ENCODE data around the gene TRIM64. TPM values are rescaled to one million over a fixed set of nuclear protein-coding genes. Genes with fewer than 3 reads are reported as not detected.
"Not testable (repeated sequence)": the region's sequence is repeated elsewhere in the genome, so short reads cannot be mapped to it uniquely, and the experiment has no call there.

The TRIM64 gene, protein sequence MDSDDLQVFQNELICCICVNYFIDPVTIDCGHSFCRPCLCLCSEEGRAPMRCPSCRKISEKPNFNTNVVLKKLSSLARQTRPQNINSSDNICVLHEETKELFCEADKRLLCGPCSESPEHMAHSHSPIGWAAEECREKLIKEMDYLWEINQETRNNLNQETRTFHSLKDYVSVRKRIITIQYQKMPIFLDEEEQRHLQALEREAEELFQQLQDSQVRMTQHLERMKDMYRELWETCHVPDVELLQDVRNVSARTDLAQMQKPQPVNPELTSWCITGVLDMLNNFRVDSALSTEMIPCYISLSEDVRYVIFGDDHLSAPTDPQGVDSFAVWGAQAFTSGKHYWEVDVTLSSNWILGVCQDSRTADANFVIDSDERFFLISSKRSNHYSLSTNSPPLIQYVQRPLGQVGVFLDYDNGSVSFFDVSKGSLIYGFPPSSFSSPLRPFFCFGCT
- total RNA-seq (2014; rRNA removed): not detected in 2 replicates
- not detected for Bru-seq, nascent RNA
- BruChase-seq, experiment 1, labeled RNA remaining after a 6-hour chase: not detected
- BruChase-seq, experiment 2, labeled RNA remaining after a 2-hour chase: not detected
- long read RNA-seq: 0 reads

DNA sequence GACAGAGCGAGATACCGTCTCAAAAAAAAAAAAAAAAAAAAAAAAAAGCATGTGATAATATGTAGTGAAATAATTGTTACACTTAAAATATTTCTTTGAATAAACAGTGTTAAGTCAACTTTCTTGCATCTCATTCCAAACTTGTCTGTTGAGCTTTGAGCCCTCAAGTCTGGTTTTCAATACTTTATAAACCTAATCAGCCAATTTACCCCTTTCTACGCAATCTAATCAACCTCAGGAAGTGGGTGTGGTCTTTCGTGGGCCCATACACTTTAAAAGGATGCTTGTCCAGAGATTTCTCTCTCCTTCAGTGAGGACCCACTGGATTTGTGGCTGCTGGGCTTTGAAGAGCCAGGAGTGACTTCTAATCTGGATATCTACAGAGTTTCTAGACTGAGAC is at the start of gene TRIM64:
Gene TRIM64, plus strand, starts transcription at position 301 of the 400 bp plus-strand sequence. CDS start 2,467 bp downstream, outside the sequence.
- intact Hi-C loops (cut with micrococcal nuclease); BruUV-seq (replicated peaks): not testable (repeated sequence)

DNA sequence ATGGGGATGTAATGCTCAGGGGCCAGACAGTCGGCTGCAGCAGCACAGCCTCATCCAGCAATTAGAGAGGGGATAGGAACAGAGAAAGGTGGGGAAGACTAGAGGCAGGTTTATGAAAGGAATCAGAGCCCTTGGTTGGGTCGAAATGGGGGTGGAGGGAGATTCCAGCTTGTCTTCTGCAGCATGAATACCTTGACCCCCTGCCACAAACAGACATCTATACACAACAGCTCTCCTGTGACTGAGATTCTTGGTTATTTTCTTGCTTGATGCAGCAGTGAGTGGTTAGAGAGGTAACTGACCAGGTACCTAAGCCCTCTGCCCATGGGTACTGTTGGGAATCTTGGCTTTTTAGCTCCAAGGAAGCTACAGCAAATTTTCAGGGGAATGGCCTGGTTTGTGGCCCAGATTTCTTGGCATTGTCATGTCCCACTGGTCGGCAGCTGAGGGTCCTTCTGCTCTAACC is 43.6 kb upstream of the TRIM64 start, which contains the start of gene TRIM49D1:
Gene TRIM49D1, minus strand, starts transcription at position 51 of the 466 bp plus-strand sequence. CDS start 4,535 bp downstream, outside the sequence.
- Histone ChIP-seq H2AFZ (ENCODE audit: low read length) (no peak within 1 kb of the TSS), H3K9ac (ENCODE audit: low read length) (no peak within 1 kb of the TSS), H4K20me1 (ENCODE audit: low read length) (no peaks in the 10 kb centered on the region), H3K79me2 (ENCODE audit: low read length) (no peaks in the 10 kb centered on the region), H3K4me1 (ENCODE audit: insufficient read depth, low read length) (no peaks in the 10 kb centered on the region), H3K9me2 (replicated peaks; ENCODE audit: low read length) (no peaks in the 10 kb centered on the region), H3K9me3 (ENCODE audit: low read length) (no peaks in the 10 kb centered on the region), H3F3A (ENCODE audit: low read length, unreplicated experiment) (no peaks in the 10 kb centered on the region), H3K4me2 (ENCODE audit: low read length) (no peak within 1 kb of the TSS), H3K27ac (ENCODE audit: low read length) (no peak within 1 kb of the TSS), H3K36me3 (ENCODE audit: low read depth, low read length) (no peaks in the 10 kb centered on the region), H3K4me3 (ENCODE audit: low read length) (no peak within 1 kb of the TSS), H3K27me3 (ENCODE audit: low read length) (0 out of 2 replicates have a peak, but pooled peaks cover 5% of the 10 kb centered on the region)
- ATAC-seq (no peak), DNase-seq (peak; percentile 0)
- TF ChIP-seq, protein P1, sequence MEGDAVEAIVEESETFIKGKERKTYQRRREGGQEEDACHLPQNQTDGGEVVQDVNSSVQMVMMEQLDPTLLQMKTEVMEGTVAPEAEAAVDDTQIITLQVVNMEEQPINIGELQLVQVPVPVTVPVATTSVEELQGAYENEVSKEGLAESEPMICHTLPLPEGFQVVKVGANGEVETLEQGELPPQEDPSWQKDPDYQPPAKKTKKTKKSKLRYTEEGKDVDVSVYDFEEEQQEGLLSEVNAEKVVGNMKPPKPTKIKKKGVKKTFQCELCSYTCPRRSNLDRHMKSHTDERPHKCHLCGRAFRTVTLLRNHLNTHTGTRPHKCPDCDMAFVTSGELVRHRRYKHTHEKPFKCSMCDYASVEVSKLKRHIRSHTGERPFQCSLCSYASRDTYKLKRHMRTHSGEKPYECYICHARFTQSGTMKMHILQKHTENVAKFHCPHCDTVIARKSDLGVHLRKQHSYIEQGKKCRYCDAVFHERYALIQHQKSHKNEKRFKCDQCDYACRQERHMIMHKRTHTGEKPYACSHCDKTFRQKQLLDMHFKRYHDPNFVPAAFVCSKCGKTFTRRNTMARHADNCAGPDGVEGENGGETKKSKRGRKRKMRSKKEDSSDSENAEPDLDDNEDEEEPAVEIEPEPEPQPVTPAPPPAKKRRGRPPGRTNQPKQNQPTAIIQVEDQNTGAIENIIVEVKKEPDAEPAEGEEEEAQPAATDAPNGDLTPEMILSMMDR (conservative IDR thresholded peaks at IDR 0.05; ENCODE audit: low read depth, low read length): no peak
- TF ChIP-seq EZH2phosphoT487 (IDR thresholded peaks at IDR 0.05; ENCODE audit: borderline replicate concordance, low read length) (no peak), EZH2 (IDR thresholded peaks at IDR 0.05; ENCODE audit: low read length, unreplicated experiment) (no peak)
- intact Hi-C loops (cut with micrococcal nuclease): no loop called here
- ChIA-PET CTCF (no interaction called here), POLR2A (ENCODE audit: unreplicated experiment) (no interaction called here)
- no TSS peak for BruUV-seq (replicated peaks)

More for the DNA sequence above, at the start of gene TRIM64:
- H3K4me1 ChIP-seq (ENCODE audit: insufficient read depth, low read length); H3K4me2 ChIP-seq (ENCODE audit: low read length); H3K9ac ChIP-seq (ENCODE audit: low read length); H4K20me1 ChIP-seq (ENCODE audit: low read length); H3K36me3 ChIP-seq (ENCODE audit: low read depth, low read length); H3K4me3 ChIP-seq (ENCODE audit: low read length); ATAC-seq; H2AFZ ChIP-seq (ENCODE audit: low read length); DNase-seq; H3K79me2 ChIP-seq (ENCODE audit: low read length); H3F3A ChIP-seq (ENCODE audit: low read length, unreplicated experiment); H3K27ac ChIP-seq (ENCODE audit: low read length); H3K9me3 ChIP-seq (ENCODE audit: low read length); CTCF ChIA-PET; POLR2A ChIA-PET (ENCODE audit: unreplicated experiment); H3K9me2 ChIP-seq (replicated peaks; ENCODE audit: low read length); H3K27me3 ChIP-seq (ENCODE audit: low read length): not testable (repeated sequence)

DNA sequence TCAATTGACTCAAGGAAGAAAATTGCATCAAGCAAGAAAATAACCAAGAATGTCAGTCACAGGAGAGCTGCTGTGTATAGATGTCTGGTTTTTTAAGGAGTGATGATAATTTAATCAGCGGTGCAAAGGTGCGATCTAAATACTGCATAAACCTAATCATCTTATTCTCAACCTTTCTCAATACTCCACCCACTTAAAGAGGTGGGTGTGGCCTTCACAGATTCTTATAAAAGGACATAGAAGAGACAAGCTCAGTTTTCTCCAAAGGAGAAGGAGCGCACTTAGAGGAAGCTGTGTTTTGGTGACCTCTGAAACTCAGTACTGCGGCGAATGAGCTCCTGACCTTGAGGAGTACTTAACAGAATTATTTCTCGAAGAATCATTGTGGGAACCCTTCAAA is 42.1 kb upstream of the TRIM64 start, which contains the start of gene TRIM49D2:
Gene TRIM49D2, plus strand, starts transcription at position 301 of the 400 bp plus-strand sequence. CDS start 2,698 bp downstream, outside the sequence.
- H3K9ac ChIP-seq (ENCODE audit: low read length); H3K9me2 ChIP-seq (replicated peaks; ENCODE audit: low read length); POLR2A ChIA-PET (ENCODE audit: unreplicated experiment); CTCF ChIA-PET; H3K79me2 ChIP-seq (ENCODE audit: low read length); H3K9me3 ChIP-seq (ENCODE audit: low read length); H3K36me3 ChIP-seq (ENCODE audit: low read depth, low read length); intact Hi-C loops (cut with micrococcal nuclease); ATAC-seq; H3K4me2 ChIP-seq (ENCODE audit: low read length); H3F3A ChIP-seq (ENCODE audit: low read length, unreplicated experiment); BruUV-seq (replicated peaks); H4K20me1 ChIP-seq (ENCODE audit: low read length); H3K4me1 ChIP-seq (ENCODE audit: insufficient read depth, low read length); DNase-seq; H3K27me3 ChIP-seq (ENCODE audit: low read length); H3K27ac ChIP-seq (ENCODE audit: low read length); H3K4me3 ChIP-seq (ENCODE audit: low read length); H2AFZ ChIP-seq (ENCODE audit: low read length): not testable (repeated sequence)

DNA sequence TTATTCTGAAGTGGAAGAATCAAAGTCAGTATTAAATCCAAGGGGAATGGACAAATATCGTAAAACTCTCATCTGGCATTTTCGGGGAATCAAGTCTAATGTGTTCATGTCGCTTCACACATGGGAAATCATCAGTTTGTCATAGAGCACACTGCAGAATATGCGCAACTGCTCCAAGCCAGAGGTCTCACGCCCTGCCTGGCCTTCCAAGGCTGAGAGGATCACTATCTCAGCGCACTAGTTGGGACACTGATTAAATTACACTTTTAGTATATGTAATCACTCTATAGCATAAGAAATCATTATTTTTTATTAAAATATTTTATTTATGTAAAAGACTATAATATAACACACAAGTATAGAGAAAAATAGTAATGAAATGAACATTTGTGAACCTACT is 5.0 kb upstream of the TRIM64 start:
- H3K4me3 ChIP-seq (ENCODE audit: low read length); H3K9ac ChIP-seq (ENCODE audit: low read length); H3K27me3 ChIP-seq (ENCODE audit: low read length); BruUV-seq (replicated peaks); intact Hi-C loops (cut with micrococcal nuclease); H2AFZ ChIP-seq (ENCODE audit: low read length); H3K9me2 ChIP-seq (replicated peaks; ENCODE audit: low read length); H3K4me2 ChIP-seq (ENCODE audit: low read length); H3K9me3 ChIP-seq (ENCODE audit: low read length); H3K27ac ChIP-seq (ENCODE audit: low read length); ATAC-seq; H4K20me1 ChIP-seq (ENCODE audit: low read length); H3K79me2 ChIP-seq (ENCODE audit: low read length); H3F3A ChIP-seq (ENCODE audit: low read length, unreplicated experiment); H3K36me3 ChIP-seq (ENCODE audit: low read depth, low read length); CTCF ChIA-PET; H3K4me1 ChIP-seq (ENCODE audit: insufficient read depth, low read length); POLR2A ChIA-PET (ENCODE audit: unreplicated experiment); DNase-seq: not testable (repeated sequence)

Data from PC-3 (cell line).